Liver (tissue), 9 donors: ENCODE data around the gene PALB2. TPM values are rescaled to one million over a fixed set of nuclear protein-coding genes. Genes with fewer than 3 reads are reported as not detected.

ENCODE experiments used
- DNase-seq: peaks from one replicate; pipeline ENCODE4 v3.0.0-alpha.2; 2017; ENCODE audit warnings: low spot score
- H3K27ac ChIP-seq, 2 donors: one replicate each; pipeline ENCODE4 v1.7.0; 2013; ENCODE audit warnings: inconsistent platforms in 2 of 2, low read length in 2 of 2, control low read depth in 1 of 2, low read depth in 1 of 2, mild to moderate bottlenecking in 1 of 2
- H3K27me3 ChIP-seq, 4 donors: one replicate each; pipeline versions ENCODE4 v1.6.1 to v1.7.0; 2013; ENCODE audit warnings: low read length in 3 of 4, inconsistent platforms in 1 of 4, mild to moderate bottlenecking in 1 of 4, moderate library complexity in 1 of 4; ENCODE audit not compliant: control insufficient read depth in 4 of 4, insufficient read depth in 4 of 4
- H3K36me3 ChIP-seq, 4 donors: one replicate each; pipeline versions ENCODE4 v1.6.1 to v1.7.0; 2013; ENCODE audit warnings: low read length in 3 of 4, mild to moderate bottlenecking in 3 of 4, low read depth in 1 of 4, moderate library complexity in 1 of 4; ENCODE audit not compliant: control insufficient read depth in 4 of 4, insufficient read depth in 3 of 4
- H3K4me1 ChIP-seq, 4 donors: one replicate each; pipeline versions ENCODE4 v1.6.1 to v1.7.0; 2013; ENCODE audit warnings: low read length in 3 of 4, mild to moderate bottlenecking in 3 of 4, moderate library complexity in 1 of 4; ENCODE audit not compliant: control insufficient read depth in 4 of 4, insufficient read depth in 4 of 4
- H3K4me3 ChIP-seq, 3 donors: one replicate each; pipeline versions ENCODE4 v1.6.1 to v1.7.0; 2013; ENCODE audit warnings: low read length in 3 of 3, control low read depth in 1 of 3, low read depth in 1 of 3, mild to moderate bottlenecking in 1 of 3
- H3K9ac ChIP-seq, 2 donors: one replicate each; pipeline ENCODE4 v1.7.0; 2013; ENCODE audit warnings: low read length in 2 of 2, mild to moderate bottlenecking in 2 of 2, moderate library complexity in 2 of 2, control low read depth in 1 of 2, low read depth in 1 of 2
- H3K9me3 ChIP-seq, 4 donors: one replicate each; pipeline versions ENCODE4 v1.6.1 to v1.7.0; 2013; ENCODE audit warnings: low read length in 3 of 4; ENCODE audit not compliant: control insufficient read depth in 4 of 4
- EGR1 ChIP-seq, 2 donors: IDR thresholded peaks; 2 replicates each; pipeline ENCODE4 v1.6.1; 2016 to 2018; ENCODE audit warnings: antibody characterized with exemption in 2 of 2, low read depth in 2 of 2
- FOXA2 ChIP-seq: IDR thresholded peaks from 2 replicates; pipeline ENCODE4 v1.6.1; 2016; ENCODE audit warnings: antibody characterized with exemption
- GABPA ChIP-seq, 2 donors: IDR thresholded peaks in 1 of 2; conservative IDR thresholded peaks in 1 of 2; 2 replicates each; pipeline ENCODE4 v1.6.1; 2016; ENCODE audit warnings: antibody characterized with exemption in 2 of 2, mild to moderate bottlenecking in 1 of 2, moderate library complexity in 1 of 2
- HNF4A ChIP-seq, 2 donors: conservative IDR thresholded peaks; 2 replicates each; pipeline ENCODE4 v1.6.1; 2016; ENCODE audit warnings: antibody characterized with exemption in 2 of 2, mild to moderate bottlenecking in 2 of 2
- HNF4G ChIP-seq: IDR thresholded peaks from 2 replicates; pipeline ENCODE4 v1.6.1; 2016; ENCODE audit warnings: antibody characterized with exemption
- JUND ChIP-seq, 2 donors: IDR thresholded peaks; 2 replicates each; pipeline ENCODE4 v1.6.1; 2016; ENCODE audit warnings: antibody characterized with exemption in 2 of 2
- MAX ChIP-seq: IDR thresholded peaks from 2 replicates; pipeline ENCODE4 v1.6.1; 2016; ENCODE audit warnings: antibody characterized with exemption
- RAD21 ChIP-seq, 2 donors: IDR thresholded peaks; 2 replicates each; pipeline ENCODE4 v1.6.1; 2016; ENCODE audit warnings: antibody characterized with exemption in 2 of 2, mild to moderate bottlenecking in 2 of 2
- SP1 ChIP-seq: IDR thresholded peaks from 2 replicates; pipeline ENCODE4 v1.6.1; 2018; ENCODE audit warnings: antibody characterized with exemption, mild to moderate bottlenecking
- YY1 ChIP-seq: IDR thresholded peaks from 2 replicates; pipeline ENCODE4 v1.6.1; 2016; ENCODE audit warnings: antibody characterized with exemption, mild to moderate bottlenecking
- WGBS: extraction: QIAGEN DNeasy Blood & Tissue Kit; methylation state at CpG from one replicate; pipeline ENCODE4 v1.1.7; 2013; 5-methylcytosine and 5-hydroxymethylcytosine counted together
- polyA plus RNA-seq, 2 donors: library from polyadenylated mRNA; stranded (reverse) in 1 of 2; unstranded in 1 of 2; fragments of 200-250 nt in 1 of 2; fragments of >200 nt in 1 of 2; fragmentation: Nextera tagmentation in 1 of 2; extraction: Ambion mirVana in 1 of 2; gene quantifications; one replicate each; pipeline versions ENCODE4 v1.2.1 to v1.2.3, GENCODE V29; 2013 to 2015
- total RNA-seq, 2 donors: library from RNA; depleted of rRNA; stranded (reverse); fragments of >200 nt; gene quantifications; one replicate each; pipeline ENCODE4 v1.2.3, GENCODE V29; 2014
- TF ChIP-seq, protein P1 (sequence below): IDR thresholded peaks from 2 replicates; pipeline ENCODE4 v1.6.1; 2016; ENCODE audit warnings: antibody characterized with exemption
- TF ChIP-seq, protein P2 (sequence below): IDR thresholded peaks from 2 replicates; pipeline ENCODE4 v1.6.1; 2016; ENCODE audit warnings: antibody characterized with exemption
- TF ChIP-seq, protein P3 (sequence below): IDR thresholded peaks from 2 replicates; pipeline ENCODE4 v1.6.1; 2016; ENCODE audit warnings: antibody characterized with exemption, mild to moderate bottlenecking
- TF ChIP-seq, protein P4 (sequence below): fragments of 150-350 bp; IDR thresholded peaks from 2 replicates; pipeline ENCODE4 v1.5.1; 2017; ENCODE audit warnings: improper control_type of control experiment, low read depth, low read length; ENCODE audit not compliant: missing input control
- donor health status: healthy.
- donor health status: healthy.
- donor health status: healthy.
- donor health status: healthy.
- donor health status: healthy.

Gene PALB2
- total and polyA plus RNA-seq, 4 donors, result 4.1 to 7.6 (median 4.7) TPM

DNA sequence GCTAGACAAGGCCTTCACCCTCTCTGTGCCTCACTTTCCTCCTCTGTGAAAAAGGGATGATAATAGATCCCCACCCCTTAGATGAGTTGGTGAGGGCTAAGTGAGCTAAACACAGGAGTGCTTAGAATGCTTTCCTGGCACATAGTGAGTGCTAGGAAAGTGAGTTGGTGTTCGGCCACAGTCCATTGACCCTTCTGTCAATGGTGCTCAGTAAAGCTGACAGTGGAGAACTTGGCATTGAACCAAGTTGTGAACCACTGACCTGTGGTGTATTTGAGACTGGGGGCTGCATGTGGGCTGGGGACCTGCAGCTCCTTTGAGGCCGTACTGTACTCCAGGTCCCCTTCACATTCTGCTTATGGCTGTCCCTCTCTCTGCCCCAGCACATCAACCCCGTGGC, 42.4 kb upstream of the PALB2 start:
- H3K9me3 ChIP-seq, result no peaks in the 10 kb centered on the region
- no peak overlapping the region for H3K27ac ChIP-seq
- H3K4me3 ChIP-seq, result no peak overlapping the region
- 96% methylated on average over 3 of the region's 3 CpGs for WGBS
- H3K9ac ChIP-seq, result no peak overlapping the region
- no peaks in the 10 kb centered on the region for H3K27me3 ChIP-seq
- TF ChIP-seq, protein P1, sequence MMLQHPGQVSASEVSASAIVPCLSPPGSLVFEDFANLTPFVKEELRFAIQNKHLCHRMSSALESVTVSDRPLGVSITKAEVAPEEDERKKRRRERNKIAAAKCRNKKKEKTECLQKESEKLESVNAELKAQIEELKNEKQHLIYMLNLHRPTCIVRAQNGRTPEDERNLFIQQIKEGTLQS, result no peak
- TF ChIP-seq, protein P2, sequence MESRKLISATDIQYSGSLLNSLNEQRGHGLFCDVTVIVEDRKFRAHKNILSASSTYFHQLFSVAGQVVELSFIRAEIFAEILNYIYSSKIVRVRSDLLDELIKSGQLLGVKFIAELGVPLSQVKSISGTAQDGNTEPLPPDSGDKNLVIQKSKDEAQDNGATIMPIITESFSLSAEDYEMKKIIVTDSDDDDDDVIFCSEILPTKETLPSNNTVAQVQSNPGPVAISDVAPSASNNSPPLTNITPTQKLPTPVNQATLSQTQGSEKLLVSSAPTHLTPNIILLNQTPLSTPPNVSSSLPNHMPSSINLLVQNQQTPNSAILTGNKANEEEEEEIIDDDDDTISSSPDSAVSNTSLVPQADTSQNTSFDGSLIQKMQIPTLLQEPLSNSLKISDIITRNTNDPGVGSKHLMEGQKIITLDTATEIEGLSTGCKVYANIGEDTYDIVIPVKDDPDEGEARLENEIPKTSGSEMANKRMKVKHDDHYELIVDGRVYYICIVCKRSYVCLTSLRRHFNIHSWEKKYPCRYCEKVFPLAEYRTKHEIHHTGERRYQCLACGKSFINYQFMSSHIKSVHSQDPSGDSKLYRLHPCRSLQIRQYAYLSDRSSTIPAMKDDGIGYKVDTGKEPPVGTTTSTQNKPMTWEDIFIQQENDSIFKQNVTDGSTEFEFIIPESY, result no peak
- TF ChIP-seq MAX (no peak), EGR1 (IDR thresholded peaks at IDR 0.05; ENCODE audit: low read depth in 2 of 2) (no peak), SP1 (no peak), YY1 (no peak), JUND (IDR thresholded peaks at IDR 0.05) (no peak), GABPA (IDR thresholded peaks at IDR 0.05 in 1 of 2, conservative IDR thresholded peaks at IDR 0.05 in 1 of 2) (no peak), FOXA2 (no peak), HNF4A (conservative IDR thresholded peaks at IDR 0.05) (no peak)
- TF ChIP-seq, protein P3, sequence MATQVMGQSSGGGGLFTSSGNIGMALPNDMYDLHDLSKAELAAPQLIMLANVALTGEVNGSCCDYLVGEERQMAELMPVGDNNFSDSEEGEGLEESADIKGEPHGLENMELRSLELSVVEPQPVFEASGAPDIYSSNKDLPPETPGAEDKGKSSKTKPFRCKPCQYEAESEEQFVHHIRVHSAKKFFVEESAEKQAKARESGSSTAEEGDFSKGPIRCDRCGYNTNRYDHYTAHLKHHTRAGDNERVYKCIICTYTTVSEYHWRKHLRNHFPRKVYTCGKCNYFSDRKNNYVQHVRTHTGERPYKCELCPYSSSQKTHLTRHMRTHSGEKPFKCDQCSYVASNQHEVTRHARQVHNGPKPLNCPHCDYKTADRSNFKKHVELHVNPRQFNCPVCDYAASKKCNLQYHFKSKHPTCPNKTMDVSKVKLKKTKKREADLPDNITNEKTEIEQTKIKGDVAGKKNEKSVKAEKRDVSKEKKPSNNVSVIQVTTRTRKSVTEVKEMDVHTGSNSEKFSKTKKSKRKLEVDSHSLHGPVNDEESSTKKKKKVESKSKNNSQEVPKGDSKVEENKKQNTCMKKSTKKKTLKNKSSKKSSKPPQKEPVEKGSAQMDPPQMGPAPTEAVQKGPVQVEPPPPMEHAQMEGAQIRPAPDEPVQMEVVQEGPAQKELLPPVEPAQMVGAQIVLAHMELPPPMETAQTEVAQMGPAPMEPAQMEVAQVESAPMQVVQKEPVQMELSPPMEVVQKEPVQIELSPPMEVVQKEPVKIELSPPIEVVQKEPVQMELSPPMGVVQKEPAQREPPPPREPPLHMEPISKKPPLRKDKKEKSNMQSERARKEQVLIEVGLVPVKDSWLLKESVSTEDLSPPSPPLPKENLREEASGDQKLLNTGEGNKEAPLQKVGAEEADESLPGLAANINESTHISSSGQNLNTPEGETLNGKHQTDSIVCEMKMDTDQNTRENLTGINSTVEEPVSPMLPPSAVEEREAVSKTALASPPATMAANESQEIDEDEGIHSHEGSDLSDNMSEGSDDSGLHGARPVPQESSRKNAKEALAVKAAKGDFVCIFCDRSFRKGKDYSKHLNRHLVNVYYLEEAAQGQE, result no peak
- TF ChIP-seq, protein P4, sequence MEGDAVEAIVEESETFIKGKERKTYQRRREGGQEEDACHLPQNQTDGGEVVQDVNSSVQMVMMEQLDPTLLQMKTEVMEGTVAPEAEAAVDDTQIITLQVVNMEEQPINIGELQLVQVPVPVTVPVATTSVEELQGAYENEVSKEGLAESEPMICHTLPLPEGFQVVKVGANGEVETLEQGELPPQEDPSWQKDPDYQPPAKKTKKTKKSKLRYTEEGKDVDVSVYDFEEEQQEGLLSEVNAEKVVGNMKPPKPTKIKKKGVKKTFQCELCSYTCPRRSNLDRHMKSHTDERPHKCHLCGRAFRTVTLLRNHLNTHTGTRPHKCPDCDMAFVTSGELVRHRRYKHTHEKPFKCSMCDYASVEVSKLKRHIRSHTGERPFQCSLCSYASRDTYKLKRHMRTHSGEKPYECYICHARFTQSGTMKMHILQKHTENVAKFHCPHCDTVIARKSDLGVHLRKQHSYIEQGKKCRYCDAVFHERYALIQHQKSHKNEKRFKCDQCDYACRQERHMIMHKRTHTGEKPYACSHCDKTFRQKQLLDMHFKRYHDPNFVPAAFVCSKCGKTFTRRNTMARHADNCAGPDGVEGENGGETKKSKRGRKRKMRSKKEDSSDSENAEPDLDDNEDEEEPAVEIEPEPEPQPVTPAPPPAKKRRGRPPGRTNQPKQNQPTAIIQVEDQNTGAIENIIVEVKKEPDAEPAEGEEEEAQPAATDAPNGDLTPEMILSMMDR, result no peak
- H3K36me3 ChIP-seq, result peaks cover 0 to 33% (median 5%) of the 10 kb centered on the region in 4 donors
- H3K4me1 ChIP-seq, result peaks cover 0 to 8% (median 7%) of the 10 kb centered on the region in 4 donors
- no peak for DNase-seq

GRCh38 chr16:23682181-23682580, 41.1 kb upstream of the PALB2 start:
- Histone ChIP-seq H3K27ac (no peak overlapping the region), H3K9ac (no peak overlapping the region), H3K4me1 (peaks cover 0 to 14% (median 12%) of the 10 kb centered on the region in 4 donors), H3K36me3 (peaks cover 0 to 20% (median 3%) of the 10 kb centered on the region in 4 donors), H3K9me3 (no peaks in the 10 kb centered on the region), H3K4me3 (no peak overlapping the region), H3K27me3 (no peaks in the 10 kb centered on the region)
- no peak for DNase-seq
- WGBS, result 93% methylated on average over 1 of the region's 1 CpG
- TF ChIP-seq, protein P4, result no peak
- TF ChIP-seq YY1 (no peak), RAD21 (IDR thresholded peaks at IDR 0.05) (no peak), SP1 (no peak), JUND (IDR thresholded peaks at IDR 0.05) (no peak), HNF4G (no peak)
- TF ChIP-seq, protein P2, result no peak
- TF ChIP-seq, protein P1, result no peak
- TF ChIP-seq, protein P3, result no peak
